CD14-positive monocyte (primary cell): ENCODE measurements around the gene SMG1. TPM values are rescaled to one million over a fixed set of nuclear protein-coding genes. Genes with fewer than 3 reads are reported as not detected.

Experiments
- DNase-seq, 3 donors: peaks; one replicate each; pipeline ENCODE4 v3.0.0-alpha.2; 2011 to 2022
- H2AFZ ChIP-seq: 2 replicates; pipeline ENCODE4 v1.6.0; 2012; ENCODE audit warnings: mild to moderate bottlenecking, low read depth, low read length, inconsistent platforms; ENCODE audit not compliant: insufficient read depth, poor library complexity, severe bottlenecking
- H3K27ac ChIP-seq, 2 donors: 1 replicate in 1 of 2; 2 replicates in 1 of 2; pipeline ENCODE4 v1.5.1; 2012 to 2013; ENCODE audit warnings: low read length in 2 of 2, control low read depth in 1 of 2, inconsistent platforms in 1 of 2, low read depth in 1 of 2, mild to moderate bottlenecking in 1 of 2
- H3K27me3 ChIP-seq, 2 donors: one replicate each; pipeline versions ENCODE4 v1.6.0 to v1.6.1; 2011 to 2013; ENCODE audit warnings: low read length in 2 of 2; ENCODE audit not compliant: control insufficient read depth in 2 of 2, insufficient read depth in 2 of 2
- H3K36me3 ChIP-seq, 2 donors: replicated peaks in 1 of 2; 1 replicate in 1 of 2; 2 replicates in 1 of 2; pipeline versions ENCODE4 v1.5.1 to v1.6.1; 2012 to 2013; ENCODE audit warnings: low read length in 2 of 2, control low read depth in 1 of 2, inconsistent platforms in 1 of 2, mild to moderate bottlenecking in 1 of 2; ENCODE audit not compliant: insufficient read depth in 2 of 2, control insufficient read depth in 1 of 2
- H3K4me1 ChIP-seq, 2 donors: 1 replicate in 1 of 2; 2 replicates in 1 of 2; pipeline versions ENCODE4 v1.5.1 to v1.6.1; 2012 to 2013; ENCODE audit warnings: low read length in 2 of 2, control low read depth in 1 of 2, inconsistent platforms in 1 of 2, mild to moderate bottlenecking in 1 of 2, moderate library complexity in 1 of 2; ENCODE audit not compliant: insufficient read depth in 2 of 2, control insufficient read depth in 1 of 2
- H3K4me2 ChIP-seq: replicated peaks from 2 replicates; pipeline ENCODE3; 2012; ENCODE audit warnings: low read length, moderate library complexity, mild to moderate bottlenecking; ENCODE audit not compliant: poor library complexity, severe bottlenecking; ENCODE audit errors: extremely low read depth
- H3K4me3 ChIP-seq, 3 experiments: fragments of 200-600 bp in 1 of 3; sonication (generic) in 1 of 3; replicated peaks in 1 of 3; 1 replicate in 2 of 3; 2 replicates in 1 of 3; pipeline ENCODE4 v1.5.1; 2011 to 2013; ENCODE audit warnings: low read length in 3 of 3, mild to moderate bottlenecking in 3 of 3, control low read depth in 2 of 3, low read depth in 2 of 3, inconsistent platforms in 1 of 3, moderate library complexity in 1 of 3
- H3K79me2 ChIP-seq: 2 replicates; pipeline ENCODE4 v1.6.0; 2012; ENCODE audit warnings: mild to moderate bottlenecking, control low read depth, inconsistent platforms, low read length, moderate library complexity; ENCODE audit not compliant: insufficient read depth
- H3K9ac ChIP-seq: 2 replicates; pipeline ENCODE4 v1.6.0; 2017; ENCODE audit warnings: low read length, mild to moderate bottlenecking; ENCODE audit not compliant: insufficient read depth, poor library complexity, severe bottlenecking
- H3K9me3 ChIP-seq, 2 donors: replicated peaks in 1 of 2; 1 replicate in 1 of 2; 2 replicates in 1 of 2; pipeline versions ENCODE4 v1.5.1 to v1.6.1; 2012 to 2013; ENCODE audit warnings: low read length in 2 of 2, control low read depth in 1 of 2; ENCODE audit not compliant: control insufficient read depth in 1 of 2, insufficient read depth in 1 of 2
- H4K20me1 ChIP-seq: 2 replicates; pipeline ENCODE4 v1.6.0; 2012; ENCODE audit warnings: mild to moderate bottlenecking, low read length, control low read depth, moderate library complexity; ENCODE audit not compliant: insufficient read depth
- H3K27ac Mint-ChIP-seq, 7 donors: one replicate each; pipeline ENCODE4 v1.8.0; 2020; ENCODE audit warnings: mild to moderate bottlenecking in 7 of 7, mixed read lengths in 7 of 7, moderate library complexity in 6 of 7, inconsistent platforms in 2 of 7
- H3K27me3 Mint-ChIP-seq, 3 donors: one replicate each; pipeline ENCODE4 v1.8.0; 2021 to 2022; ENCODE audit warnings: low read depth in 3 of 3, mild to moderate bottlenecking in 3 of 3, mixed read lengths in 3 of 3, moderate library complexity in 3 of 3, inconsistent platforms in 1 of 3
- H3K36me3 Mint-ChIP-seq, 2 donors: one replicate each; pipeline ENCODE4 v1.8.0; 2020; ENCODE audit warnings: mixed read lengths in 2 of 2, inconsistent platforms in 1 of 2, mild to moderate bottlenecking in 1 of 2
- H3K4me1 Mint-ChIP-seq: one replicate; pipeline ENCODE4 v1.8.0; 2020; ENCODE audit warnings: mild to moderate bottlenecking, mixed read lengths
- H3K4me3 Mint-ChIP-seq, 2 donors: one replicate each; pipeline ENCODE4 v1.8.0; 2020; ENCODE audit warnings: mild to moderate bottlenecking in 2 of 2, mixed read lengths in 2 of 2, moderate library complexity in 1 of 2
- H3K9me3 Mint-ChIP-seq, 7 donors: one replicate each; pipeline ENCODE4 v1.8.0; 2020 to 2022; ENCODE audit warnings: mixed read lengths in 7 of 7, mild to moderate bottlenecking in 6 of 7, moderate library complexity in 6 of 7, inconsistent platforms in 2 of 7
- WGBS: methylation state at CpG from one replicate; pipeline ENCODE4 v1.1.5; 2013; ENCODE audit warnings: missing lambda C conversion rate; ENCODE audit not compliant: insufficient coverage; 5-methylcytosine and 5-hydroxymethylcytosine counted together
- intact Hi-C, 2 donors: fragments of 100-400 bp; cut with micrococcal nuclease; formaldehyde crosslinking; loops; one replicate each; pipeline versions ENCODE4 v1.15.0 to v1.15.1; 2023
- polyA plus RNA-seq, 3 donors: library from polyadenylated mRNA; depleted of rRNA in 1 of 3; unstranded in 2 of 3; stranded (reverse) in 1 of 3; fragments of 300-500 nt in 2 of 3; fragments of >200 nt in 1 of 3; fragmentation: Illumina TruSeq in 2 of 3; gene quantifications; 1 replicate in 2 of 3; 2 replicates in 1 of 3; pipeline ENCODE4 v1.2.3, GENCODE V29; 2012 to 2021
- TF ChIP-seq, protein P1 (sequence below): fragments of 200-600 bp; IDR thresholded peaks from one replicate; pipeline ENCODE4 v1.8.0; 2022; ENCODE audit warnings: antibody characterized with exemption, mild to moderate bottlenecking

Gene SMG1
- polyA plus RNA-seq, 3 donors: 2.4 to 31.8 (median 7.1) TPM

DNA sequence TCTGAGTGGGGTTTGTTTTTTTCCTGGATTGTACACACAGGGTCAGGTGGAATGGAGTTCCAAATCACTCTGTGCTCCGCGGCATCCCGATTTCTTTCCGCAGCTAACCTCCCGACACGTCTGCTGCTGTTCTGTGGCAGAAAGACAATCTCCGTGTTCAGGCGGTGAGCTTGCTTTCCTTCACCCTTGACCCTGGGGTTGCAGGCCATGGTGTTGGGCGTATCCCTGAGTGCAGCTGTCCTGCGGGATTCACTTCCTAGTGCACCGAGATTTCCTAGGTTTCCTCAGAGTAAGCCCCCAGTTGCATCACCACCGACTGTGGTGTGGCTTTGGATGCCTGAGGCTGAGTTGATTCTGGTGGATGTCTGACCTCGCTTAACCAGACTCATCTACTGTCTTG, 117.0 kb downstream of the SMG1 start:
- no peak overlapping the region for H3K4me3 Mint-ChIP-seq

DNA sequence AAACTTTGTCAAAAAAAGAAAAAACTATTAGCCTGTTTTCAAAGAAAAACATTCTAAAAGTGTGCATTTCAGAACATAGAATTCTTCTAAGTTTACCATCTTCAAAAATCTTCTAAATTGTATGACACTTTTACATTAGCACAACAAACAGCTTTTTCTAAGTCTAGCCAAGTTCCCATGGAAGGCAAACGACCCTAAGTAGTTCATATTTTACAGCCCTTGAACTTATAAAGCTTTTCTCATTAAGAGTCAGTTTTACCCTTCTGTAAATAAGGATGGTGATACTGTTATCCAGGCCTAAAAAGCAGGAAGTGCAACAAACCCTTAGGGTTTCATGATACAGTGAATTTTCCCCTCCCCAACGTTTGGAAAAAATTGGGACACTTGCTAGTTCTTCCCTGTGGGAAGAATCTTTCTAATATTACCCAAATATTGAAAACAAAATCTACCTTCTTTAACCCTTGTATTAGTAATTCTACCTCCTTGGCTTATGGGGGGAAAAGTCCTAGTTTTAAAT, 120.9 kb downstream of the SMG1 start:
- H2AFZ ChIP-seq: no peak overlapping the region
- H3K9me3 ChIP-seq: no peaks in the 10 kb centered on the region
- TF ChIP-seq, protein P1, sequence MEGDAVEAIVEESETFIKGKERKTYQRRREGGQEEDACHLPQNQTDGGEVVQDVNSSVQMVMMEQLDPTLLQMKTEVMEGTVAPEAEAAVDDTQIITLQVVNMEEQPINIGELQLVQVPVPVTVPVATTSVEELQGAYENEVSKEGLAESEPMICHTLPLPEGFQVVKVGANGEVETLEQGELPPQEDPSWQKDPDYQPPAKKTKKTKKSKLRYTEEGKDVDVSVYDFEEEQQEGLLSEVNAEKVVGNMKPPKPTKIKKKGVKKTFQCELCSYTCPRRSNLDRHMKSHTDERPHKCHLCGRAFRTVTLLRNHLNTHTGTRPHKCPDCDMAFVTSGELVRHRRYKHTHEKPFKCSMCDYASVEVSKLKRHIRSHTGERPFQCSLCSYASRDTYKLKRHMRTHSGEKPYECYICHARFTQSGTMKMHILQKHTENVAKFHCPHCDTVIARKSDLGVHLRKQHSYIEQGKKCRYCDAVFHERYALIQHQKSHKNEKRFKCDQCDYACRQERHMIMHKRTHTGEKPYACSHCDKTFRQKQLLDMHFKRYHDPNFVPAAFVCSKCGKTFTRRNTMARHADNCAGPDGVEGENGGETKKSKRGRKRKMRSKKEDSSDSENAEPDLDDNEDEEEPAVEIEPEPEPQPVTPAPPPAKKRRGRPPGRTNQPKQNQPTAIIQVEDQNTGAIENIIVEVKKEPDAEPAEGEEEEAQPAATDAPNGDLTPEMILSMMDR: no peak
- intact Hi-C loops: loop anchor here in 1 of 2 donors (10.0 kb wide), 2 partner anchors 69 to 749 kb away; partner anchors contain the start of gene VPS35L
- H3K4me1 ChIP-seq: peaks cover 41 to 52% of the 10 kb centered on the region in 2 donors
- DNase-seq: no peak
- no peaks in the 10 kb centered on the region for H3K27me3 ChIP-seq
- Mint-ChIP-seq H3K4me1 (peaks cover 49% of the 10 kb centered on the region), H3K9me3 (peaks cover 0 to 2% (median 0%) of the 10 kb centered on the region in 7 donors), H3K27me3 (peaks cover 0 to 1% (median 0%) of the 10 kb centered on the region in 3 donors), H3K27ac (peak overlapping the region in 4 of 7 donors; percentile 40 to 90 (median 81)), H3K36me3 (peaks cover 31 to 39% of the 10 kb centered on the region in 2 donors), H3K4me3 (no peak overlapping the region)
- H3K9ac ChIP-seq: no peak overlapping the region
- peaks cover 52% of the 10 kb centered on the region for H3K79me2 ChIP-seq
- peak overlapping the region in 1 of 2 donors; percentile 77 for H3K27ac ChIP-seq
- H4K20me1 ChIP-seq: peaks cover 8% of the 10 kb centered on the region
- no CpG with 5 or more reads among the region's 2 CpGs for WGBS
- H3K4me3 ChIP-seq: no peak overlapping the region
- H3K36me3 ChIP-seq: peaks cover 27 to 40% of the 10 kb centered on the region in 2 donors
- H3K4me2 ChIP-seq: no peak overlapping the region

More for the DNA sequence above, 117.0 kb downstream of the SMG1 start:
- no peaks in the 10 kb centered on the region for H3K9me3 ChIP-seq
- no peaks in the 10 kb centered on the region for H4K20me1 ChIP-seq
- H3K36me3 Mint-ChIP-seq: peaks cover 55 to 68% of the 10 kb centered on the region in 2 donors
- peaks cover 0 to 1% (median 0%) of the 10 kb centered on the region in 3 donors for H3K27me3 Mint-ChIP-seq
- TF ChIP-seq, protein P1: no peak
- H3K9me3 Mint-ChIP-seq: peaks cover 0 to 1% (median 0%) of the 10 kb centered on the region in 7 donors
- no peaks in the 10 kb centered on the region for H3K27me3 ChIP-seq
- H2AFZ ChIP-seq: no peak overlapping the region
- no peak overlapping the region for H3K4me2 ChIP-seq
- H3K4me1 Mint-ChIP-seq: peaks cover 26% of the 10 kb centered on the region
- no peak overlapping the region for H3K27ac ChIP-seq
- H3K27ac Mint-ChIP-seq: peak overlapping the region in 3 of 7 donors; percentile 33 to 61 (median 49)
- no peak overlapping the region for H3K4me3 ChIP-seq
- 97% methylated on average over 10 of the region's 13 CpGs for WGBS
- no peak for DNase-seq
- H3K9ac ChIP-seq: no peak overlapping the region
- H3K36me3 ChIP-seq: peaks cover 57 to 69% of the 10 kb centered on the region in 2 donors
- peaks cover 32% of the 10 kb centered on the region for H3K79me2 ChIP-seq
- peaks cover 13 to 20% of the 10 kb centered on the region in 2 donors for H3K4me1 ChIP-seq
- intact Hi-C loops: loop anchor here in 1 of 2 donors (10.0 kb wide), 2 partner anchors 66 to 746 kb away; partner anchors contain the start of gene VPS35L
